WTC11 (cell line): ENCODE results near the gene OVOL1.

Experiments used
- SP1 ChIP-seq: sonication (generic); formaldehyde crosslinking; conservative IDR thresholded peaks from 2 replicates; pipeline ENCODE4 v1.8.1; 2022; ENCODE audit warnings: missing genetic modification reagents
- TF ChIP-seq, protein P1 (sequence below): sonication (generic); formaldehyde crosslinking; IDR thresholded peaks from 2 replicates; pipeline ENCODE4 v1.8.0; 2023; ENCODE audit warnings: mild to moderate bottlenecking, missing genetic modification reagents
- TF ChIP-seq, protein P2 (sequence below): sonication (generic); formaldehyde crosslinking; IDR thresholded peaks from 2 replicates; pipeline ENCODE4 v1.8.1; 2023; ENCODE audit warnings: mild to moderate bottlenecking, missing genetic modification reagents, moderate library complexity
- TF ChIP-seq, protein P3 (sequence below): fragments of 200-600 bp; IDR thresholded peaks from 2 replicates; pipeline ENCODE4 v1.8.0; 2022; ENCODE audit warnings: antibody characterized with exemption

DNA sequence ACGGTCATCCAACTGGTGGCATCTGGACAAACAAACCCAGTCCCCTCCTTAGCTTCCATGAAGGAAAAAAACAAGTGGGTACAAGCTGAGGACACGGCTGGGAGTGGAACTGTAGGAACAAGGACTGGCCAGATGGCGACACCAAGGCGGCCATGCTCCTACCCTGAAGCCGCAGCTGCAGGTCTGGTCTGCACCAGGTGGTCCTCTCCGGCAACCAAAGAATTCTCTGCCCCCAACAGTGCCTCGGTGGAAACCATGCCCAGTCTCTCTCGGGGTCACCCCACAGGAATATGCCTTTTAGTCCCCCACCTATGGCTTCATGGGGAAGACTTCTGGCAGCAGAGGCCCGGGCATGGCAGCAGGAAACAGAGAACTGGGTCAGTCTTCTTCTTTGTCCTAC, 22.6 kb downstream of the OVOL1 start:
- TF ChIP-seq, protein P1, sequence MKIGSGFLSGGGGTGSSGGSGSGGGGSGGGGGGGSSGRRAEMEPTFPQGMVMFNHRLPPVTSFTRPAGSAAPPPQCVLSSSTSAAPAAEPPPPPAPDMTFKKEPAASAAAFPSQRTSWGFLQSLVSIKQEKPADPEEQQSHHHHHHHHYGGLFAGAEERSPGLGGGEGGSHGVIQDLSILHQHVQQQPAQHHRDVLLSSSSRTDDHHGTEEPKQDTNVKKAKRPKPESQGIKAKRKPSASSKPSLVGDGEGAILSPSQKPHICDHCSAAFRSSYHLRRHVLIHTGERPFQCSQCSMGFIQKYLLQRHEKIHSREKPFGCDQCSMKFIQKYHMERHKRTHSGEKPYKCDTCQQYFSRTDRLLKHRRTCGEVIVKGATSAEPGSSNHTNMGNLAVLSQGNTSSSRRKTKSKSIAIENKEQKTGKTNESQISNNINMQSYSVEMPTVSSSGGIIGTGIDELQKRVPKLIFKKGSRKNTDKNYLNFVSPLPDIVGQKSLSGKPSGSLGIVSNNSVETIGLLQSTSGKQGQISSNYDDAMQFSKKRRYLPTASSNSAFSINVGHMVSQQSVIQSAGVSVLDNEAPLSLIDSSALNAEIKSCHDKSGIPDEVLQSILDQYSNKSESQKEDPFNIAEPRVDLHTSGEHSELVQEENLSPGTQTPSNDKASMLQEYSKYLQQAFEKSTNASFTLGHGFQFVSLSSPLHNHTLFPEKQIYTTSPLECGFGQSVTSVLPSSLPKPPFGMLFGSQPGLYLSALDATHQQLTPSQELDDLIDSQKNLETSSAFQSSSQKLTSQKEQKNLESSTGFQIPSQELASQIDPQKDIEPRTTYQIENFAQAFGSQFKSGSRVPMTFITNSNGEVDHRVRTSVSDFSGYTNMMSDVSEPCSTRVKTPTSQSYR (CRISPR knock-in tag), result no peak
- TF ChIP-seq, protein P2, sequence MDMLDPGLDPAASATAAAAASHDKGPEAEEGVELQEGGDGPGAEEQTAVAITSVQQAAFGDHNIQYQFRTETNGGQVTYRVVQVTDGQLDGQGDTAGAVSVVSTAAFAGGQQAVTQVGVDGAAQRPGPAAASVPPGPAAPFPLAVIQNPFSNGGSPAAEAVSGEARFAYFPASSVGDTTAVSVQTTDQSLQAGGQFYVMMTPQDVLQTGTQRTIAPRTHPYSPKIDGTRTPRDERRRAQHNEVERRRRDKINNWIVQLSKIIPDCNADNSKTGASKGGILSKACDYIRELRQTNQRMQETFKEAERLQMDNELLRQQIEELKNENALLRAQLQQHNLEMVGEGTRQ (CRISPR knock-in tag), result no peak
- TF ChIP-seq SP1 (CRISPR knock-in tag), result no peak
- TF ChIP-seq, protein P3, sequence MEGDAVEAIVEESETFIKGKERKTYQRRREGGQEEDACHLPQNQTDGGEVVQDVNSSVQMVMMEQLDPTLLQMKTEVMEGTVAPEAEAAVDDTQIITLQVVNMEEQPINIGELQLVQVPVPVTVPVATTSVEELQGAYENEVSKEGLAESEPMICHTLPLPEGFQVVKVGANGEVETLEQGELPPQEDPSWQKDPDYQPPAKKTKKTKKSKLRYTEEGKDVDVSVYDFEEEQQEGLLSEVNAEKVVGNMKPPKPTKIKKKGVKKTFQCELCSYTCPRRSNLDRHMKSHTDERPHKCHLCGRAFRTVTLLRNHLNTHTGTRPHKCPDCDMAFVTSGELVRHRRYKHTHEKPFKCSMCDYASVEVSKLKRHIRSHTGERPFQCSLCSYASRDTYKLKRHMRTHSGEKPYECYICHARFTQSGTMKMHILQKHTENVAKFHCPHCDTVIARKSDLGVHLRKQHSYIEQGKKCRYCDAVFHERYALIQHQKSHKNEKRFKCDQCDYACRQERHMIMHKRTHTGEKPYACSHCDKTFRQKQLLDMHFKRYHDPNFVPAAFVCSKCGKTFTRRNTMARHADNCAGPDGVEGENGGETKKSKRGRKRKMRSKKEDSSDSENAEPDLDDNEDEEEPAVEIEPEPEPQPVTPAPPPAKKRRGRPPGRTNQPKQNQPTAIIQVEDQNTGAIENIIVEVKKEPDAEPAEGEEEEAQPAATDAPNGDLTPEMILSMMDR, result no peak
